Activated CD8-positive, alpha-beta T cell treated with anti-CD3 and anti-CD28 coated beads for 36 hours (primary cell): ENCODE data around the gene IGLON5. TPM values are rescaled to one million over a fixed set of nuclear protein-coding genes. Genes with fewer than 3 reads are reported as not detected.

Source experiments
- ATAC-seq: fragments of 200-7000 bp; cut with Tn5 transposase; one replicate; pipeline ENCODE4 v1.10.0; 2021; ENCODE audit warnings: mild to moderate bottlenecking, moderate library complexity
- CTCF ChIA-PET: fragments of 350-600 bp; sonication (Branson Sonifier 250); formaldehyde crosslinking; loops from one replicate; lab custom pipeline; 2021; ENCODE audit warnings: antibody characterized with exemption; lab: Charles Lee
- POLR2A ChIA-PET: fragments of 350-600 bp; sonication (Branson Sonifier 250); formaldehyde crosslinking; loops from one replicate; lab custom pipeline; 2021; ENCODE audit warnings: antibody characterized with exemption; lab: Charles Lee
- DNase-seq: peaks from one replicate; pipeline ENCODE4 v3.0.0-alpha.2; 2020
- H3K27ac Mint-ChIP-seq: one replicate; pipeline ENCODE4 v1.8.0; 2021; ENCODE audit warnings: mild to moderate bottlenecking, mixed read lengths
- H3K27me3 Mint-ChIP-seq: one replicate; pipeline ENCODE4 v1.8.0; 2021; ENCODE audit warnings: mixed read lengths
- H3K36me3 Mint-ChIP-seq: one replicate; pipeline ENCODE4 v1.8.0; 2021; ENCODE audit warnings: low read depth, mixed read lengths
- H3K4me1 Mint-ChIP-seq: one replicate; pipeline ENCODE4 v1.8.0; 2021; ENCODE audit warnings: low read depth, mixed read lengths
- H3K4me3 Mint-ChIP-seq: one replicate; pipeline ENCODE4 v1.8.0; 2021; ENCODE audit warnings: mild to moderate bottlenecking, moderate library complexity, mixed read lengths
- H3K9me3 Mint-ChIP-seq: one replicate; pipeline ENCODE4 v1.8.0; 2021; ENCODE audit warnings: mixed read lengths
- intact Hi-C: fragments of 100-400 bp; cut with micrococcal nuclease; formaldehyde crosslinking; loops from one replicate; pipeline ENCODE4 v1.10.0; 2022
- total RNA-seq, 2 experiments: library from RNA; stranded (reverse); gene quantifications; one replicate each; pipeline ENCODE4 v1.2.3, GENCODE V29; 2021
- TF ChIP-seq, protein P1 (sequence below): fragments of 200-600 bp; IDR thresholded peaks from one replicate; pipeline ENCODE4 v1.8.0; 2022; ENCODE audit warnings: antibody characterized with exemption, mild to moderate bottlenecking

IGLON5 gene
- total RNA-seq, 2 experiments from 2014 or later = 0.16 to 0.23 TPM

DNA sequence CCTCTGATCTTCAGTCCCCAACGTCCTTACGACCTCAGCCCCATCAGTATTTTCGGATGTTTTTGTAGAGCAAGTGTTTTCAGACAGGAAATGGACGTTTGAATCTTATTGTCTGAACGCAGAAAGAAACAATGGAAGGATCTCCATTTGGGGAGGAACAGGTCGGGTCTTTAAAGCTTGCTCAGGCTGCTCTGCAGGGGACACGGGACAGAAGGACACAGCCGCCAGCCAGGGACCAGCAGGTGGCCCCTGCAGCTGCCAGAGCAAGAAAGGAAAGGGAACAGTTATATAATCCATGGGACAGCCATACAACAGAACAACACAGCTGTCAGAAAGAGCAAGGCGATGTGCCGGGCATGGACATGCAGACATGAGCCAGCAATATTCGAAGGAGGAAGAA, 18.5 kb upstream of the IGLON5 start:
- DNase-seq = no peak
- ChIA-PET POLR2A (no interaction called here), CTCF (no interaction called here)
- Mint-ChIP-seq H3K4me1 (no peaks in the 10 kb centered on the region), H3K27me3 (peaks cover 7% of the 10 kb centered on the region), H3K27ac (no peak overlapping the region), H3K36me3 (no peaks in the 10 kb centered on the region), H3K4me3 (no peak overlapping the region), H3K9me3 (no peaks in the 10 kb centered on the region)
- intact Hi-C loops = no loop called here
- TF ChIP-seq, protein P1, sequence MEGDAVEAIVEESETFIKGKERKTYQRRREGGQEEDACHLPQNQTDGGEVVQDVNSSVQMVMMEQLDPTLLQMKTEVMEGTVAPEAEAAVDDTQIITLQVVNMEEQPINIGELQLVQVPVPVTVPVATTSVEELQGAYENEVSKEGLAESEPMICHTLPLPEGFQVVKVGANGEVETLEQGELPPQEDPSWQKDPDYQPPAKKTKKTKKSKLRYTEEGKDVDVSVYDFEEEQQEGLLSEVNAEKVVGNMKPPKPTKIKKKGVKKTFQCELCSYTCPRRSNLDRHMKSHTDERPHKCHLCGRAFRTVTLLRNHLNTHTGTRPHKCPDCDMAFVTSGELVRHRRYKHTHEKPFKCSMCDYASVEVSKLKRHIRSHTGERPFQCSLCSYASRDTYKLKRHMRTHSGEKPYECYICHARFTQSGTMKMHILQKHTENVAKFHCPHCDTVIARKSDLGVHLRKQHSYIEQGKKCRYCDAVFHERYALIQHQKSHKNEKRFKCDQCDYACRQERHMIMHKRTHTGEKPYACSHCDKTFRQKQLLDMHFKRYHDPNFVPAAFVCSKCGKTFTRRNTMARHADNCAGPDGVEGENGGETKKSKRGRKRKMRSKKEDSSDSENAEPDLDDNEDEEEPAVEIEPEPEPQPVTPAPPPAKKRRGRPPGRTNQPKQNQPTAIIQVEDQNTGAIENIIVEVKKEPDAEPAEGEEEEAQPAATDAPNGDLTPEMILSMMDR = no peak
- ATAC-seq = no peak

GRCh38 chr19:51293571-51294210, 17.8 kb upstream of the IGLON5 start:
- TF ChIP-seq, protein P1 = no peak
- Mint-ChIP-seq H3K4me3 (no peak overlapping the region), H3K36me3 (no peaks in the 10 kb centered on the region), H3K27ac (no peak overlapping the region), H3K4me1 (no peaks in the 10 kb centered on the region), H3K9me3 (no peaks in the 10 kb centered on the region), H3K27me3 (peaks cover 7% of the 10 kb centered on the region)
- ChIA-PET CTCF (no interaction called here), POLR2A (no interaction called here)
- ATAC-seq (no peak), DNase-seq (no peak)
- intact Hi-C loops = no loop called here

GRCh38 chr19:51294211-51294976, 17.1 kb upstream of the IGLON5 start:
- H3K36me3 Mint-ChIP-seq = no peaks in the 10 kb centered on the region
- intact Hi-C loops = no loop called here
- H3K4me1 Mint-ChIP-seq = no peaks in the 10 kb centered on the region
- H3K27ac Mint-ChIP-seq = no peak overlapping the region
- no peak for DNase-seq
- CTCF ChIA-PET = no interaction called here
- no peaks in the 10 kb centered on the region for H3K9me3 Mint-ChIP-seq
- peaks cover 7% of the 10 kb centered on the region for H3K27me3 Mint-ChIP-seq
- H3K4me3 Mint-ChIP-seq = no peak overlapping the region
- POLR2A ChIA-PET = no interaction called here
- no peak for ATAC-seq
- TF ChIP-seq, protein P1 = no peak

DNA sequence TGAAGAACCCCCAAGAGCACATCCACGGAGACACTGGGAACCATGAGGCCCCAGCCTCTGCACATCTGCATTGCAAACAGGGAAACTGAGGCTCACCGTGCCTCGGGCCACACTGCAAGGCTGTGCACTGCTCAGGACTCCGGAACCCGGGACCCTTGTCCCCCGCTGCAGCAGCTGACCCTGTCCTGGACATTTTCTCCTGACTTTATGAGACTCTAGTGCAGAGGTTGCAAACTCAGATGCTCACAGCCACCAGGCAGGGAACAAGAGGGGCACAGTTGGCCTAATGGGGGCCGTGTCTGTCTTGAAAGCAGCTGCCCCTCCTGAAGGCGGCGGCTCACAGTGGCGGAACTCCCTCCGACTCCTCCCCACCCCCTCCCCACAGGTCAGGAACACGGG, 16.5 kb upstream of the IGLON5 start:
- intact Hi-C loops = no loop called here

More for the DNA sequence above, 16.5 kb upstream of the IGLON5 start:
- ATAC-seq (no peak), DNase-seq (no peak)
- H3K27ac Mint-ChIP-seq = no peak overlapping the region
- POLR2A ChIA-PET = no interaction called here
- no peak overlapping the region for H3K4me3 Mint-ChIP-seq
- TF ChIP-seq, protein P1 = no peak
- CTCF ChIA-PET = no interaction called here
- no peaks in the 10 kb centered on the region for H3K36me3 Mint-ChIP-seq
- peaks cover 7% of the 10 kb centered on the region for H3K27me3 Mint-ChIP-seq
- H3K4me1 Mint-ChIP-seq = no peaks in the 10 kb centered on the region
- no peaks in the 10 kb centered on the region for H3K9me3 Mint-ChIP-seq
